ENCODE measurements around the gene HOXA11.

HOXA11 gene

DNA sequence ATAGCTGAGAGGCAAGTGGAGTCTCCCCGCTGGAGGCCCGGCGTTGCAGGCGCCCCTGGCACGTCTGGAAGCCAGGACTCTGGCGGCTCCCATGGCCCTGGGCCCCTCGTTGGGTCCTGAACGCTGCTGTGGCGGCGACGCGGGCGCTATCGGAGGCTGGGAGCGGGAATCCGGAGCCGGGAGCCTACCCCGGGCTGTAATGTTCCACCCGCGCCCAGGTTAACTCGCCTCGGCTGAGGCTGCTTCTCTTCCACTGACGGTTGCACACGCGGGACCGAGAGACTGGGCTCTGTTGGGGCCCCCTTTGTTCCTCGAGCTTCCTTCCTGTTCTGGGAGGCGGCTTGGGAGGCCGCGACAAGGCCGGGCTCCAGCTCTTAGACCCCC is 40.3 kb downstream of the HOXA11 start:
- DNase-seq, result no peak

- no peak for DNase-seq
Measured at GRCh38 chr7:27143950-27144780, 40.9 kb downstream of the HOXA11 start.

- DNase-seq, result peak; percentile 65
Measured at GRCh38 chr7:27143023-27143949, 41.7 kb downstream of the HOXA11 start, which contains the start of gene HOXA5. TSS of gene HOXA5 (minus strand) at chr7:27143681. CDS start at chr7:27143607, 74 bp downstream.

DNA sequence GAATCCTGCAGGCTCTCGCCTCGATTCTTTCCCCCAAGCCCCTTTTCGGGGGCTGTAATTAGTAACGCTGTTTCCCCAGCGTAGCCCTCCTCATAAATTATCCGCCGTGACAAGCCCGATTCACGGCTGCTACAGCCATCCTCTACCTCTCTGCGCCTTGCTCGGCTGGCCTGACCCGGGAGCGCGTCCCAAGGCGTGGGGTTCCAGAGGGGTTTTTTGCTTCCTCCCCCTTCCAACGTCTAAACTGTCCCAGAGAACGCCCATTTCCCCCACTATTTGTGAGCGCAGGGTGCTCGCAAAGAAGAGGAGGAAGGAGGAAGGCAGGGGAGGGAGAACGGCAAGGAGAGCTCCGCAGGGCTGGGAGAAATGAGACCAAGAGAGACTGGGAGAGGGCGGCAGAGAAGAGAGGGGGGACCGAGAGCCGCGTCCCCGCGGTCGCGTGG is 42.4 kb downstream of the HOXA11 start:
- no peak for DNase-seq

DNA sequence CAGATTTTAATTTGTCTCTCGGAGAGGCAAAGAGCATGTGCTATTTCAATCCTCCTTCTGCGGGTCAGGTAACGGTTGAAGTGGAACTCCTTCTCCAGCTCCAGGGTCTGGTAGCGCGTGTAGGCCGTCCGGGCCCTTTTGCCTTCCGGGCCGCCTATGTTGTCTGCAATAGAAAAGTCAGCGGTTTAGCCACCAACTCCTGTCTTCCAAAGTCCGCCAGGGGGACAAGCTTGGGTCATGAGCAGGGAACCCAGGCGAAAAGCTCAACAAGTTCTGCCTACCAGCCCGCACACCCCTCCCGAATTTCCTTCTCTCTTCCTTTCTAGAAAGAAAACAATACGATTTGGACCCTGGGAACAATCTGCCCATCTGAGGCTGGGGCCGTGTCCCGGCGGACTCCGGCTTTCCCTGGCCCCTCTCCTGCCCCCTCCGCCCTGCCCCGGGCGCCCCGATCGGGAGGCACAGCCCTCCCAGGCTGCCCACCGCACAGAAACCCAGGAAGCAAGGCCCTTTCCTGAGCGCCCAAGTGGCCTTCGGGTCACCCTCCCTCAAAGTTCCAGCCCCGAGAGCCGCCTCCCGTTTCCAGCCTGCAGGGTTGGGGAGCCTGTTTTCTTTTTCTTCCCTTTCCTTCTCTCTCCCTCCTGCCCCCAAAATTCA is 43.0 kb downstream of the HOXA11 start:
- DNase-seq, result no peak

DNA sequence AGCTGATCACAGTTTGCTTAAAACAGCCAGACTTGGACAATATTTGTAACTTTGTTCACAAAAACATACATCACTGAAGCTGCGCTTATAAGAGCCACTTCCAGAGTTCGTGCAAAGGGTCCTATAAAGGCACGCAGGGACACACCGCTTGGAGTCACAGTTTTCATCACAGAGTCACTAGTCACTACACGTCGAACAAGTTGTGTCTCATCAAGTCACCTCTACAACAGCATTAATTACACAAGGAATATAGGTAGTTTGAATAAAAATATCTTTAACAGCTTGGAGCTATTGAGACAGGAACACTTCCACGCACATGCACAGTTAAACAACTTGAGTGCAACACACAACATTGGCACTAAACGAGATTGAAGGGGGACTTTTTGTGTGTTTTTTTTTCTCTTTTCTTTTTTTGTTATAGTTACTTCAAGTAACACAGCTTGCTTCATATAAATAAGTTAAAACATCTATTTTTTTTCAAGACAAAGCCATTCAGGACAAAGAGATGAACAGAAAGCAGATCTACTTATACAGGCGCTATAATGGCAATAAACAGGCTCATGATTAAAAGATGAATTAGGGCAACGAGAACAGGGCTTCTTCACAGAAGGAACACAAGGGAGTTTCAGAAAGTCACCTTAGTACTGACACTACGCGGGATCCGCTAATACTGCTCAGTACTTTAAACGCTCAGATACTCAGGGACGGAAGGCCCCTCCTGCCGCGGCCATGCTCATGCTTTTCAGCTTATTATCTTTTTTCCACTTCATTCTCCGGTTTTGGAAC is 43.7 kb downstream of the HOXA11 start:
- no peak for DNase-seq

- no peak for DNase-seq
Measured at GRCh38 chr7:27140126-27140857, 44.7 kb downstream of the HOXA11 start.

DNA sequence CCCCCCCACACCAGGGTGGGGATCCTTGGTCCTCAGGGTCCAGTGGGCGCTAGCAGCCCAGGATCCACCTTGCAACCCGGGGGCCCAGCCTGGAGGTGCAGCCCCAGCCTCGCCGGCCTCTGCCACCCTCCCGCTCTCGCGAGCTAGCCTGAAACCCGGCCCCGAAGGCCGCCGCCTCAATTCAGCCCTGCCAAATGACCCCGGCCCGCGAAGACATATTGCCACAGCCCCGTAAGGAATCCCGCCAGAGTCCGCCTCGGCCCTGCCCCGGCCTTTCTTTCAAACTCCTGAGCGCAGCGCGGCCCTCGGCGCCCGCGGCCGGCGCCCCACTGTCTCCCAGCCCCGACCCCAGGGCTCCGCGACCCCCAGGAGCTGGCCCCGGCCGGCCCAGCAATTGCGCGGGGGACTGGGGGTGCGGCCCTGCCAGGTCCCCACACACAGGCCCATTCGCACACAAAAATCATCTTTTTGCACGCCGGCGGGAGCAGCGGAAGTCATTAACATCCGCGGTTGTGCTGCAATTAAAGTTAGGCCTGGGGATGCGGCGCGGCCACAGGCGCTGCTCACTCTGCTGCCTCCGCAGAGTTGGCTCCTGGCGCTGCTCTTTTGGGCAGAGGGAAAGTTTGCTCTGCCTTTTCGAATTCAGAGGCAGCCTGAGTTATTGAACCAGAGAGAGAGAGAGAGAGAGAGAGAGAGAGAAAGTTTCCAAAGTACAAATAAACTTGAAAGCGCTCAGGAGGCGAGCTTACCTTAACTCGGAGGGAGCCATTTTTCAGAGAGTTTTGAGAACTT is 45.5 kb downstream of the HOXA11 start:
- no peak for DNase-seq

DNA sequence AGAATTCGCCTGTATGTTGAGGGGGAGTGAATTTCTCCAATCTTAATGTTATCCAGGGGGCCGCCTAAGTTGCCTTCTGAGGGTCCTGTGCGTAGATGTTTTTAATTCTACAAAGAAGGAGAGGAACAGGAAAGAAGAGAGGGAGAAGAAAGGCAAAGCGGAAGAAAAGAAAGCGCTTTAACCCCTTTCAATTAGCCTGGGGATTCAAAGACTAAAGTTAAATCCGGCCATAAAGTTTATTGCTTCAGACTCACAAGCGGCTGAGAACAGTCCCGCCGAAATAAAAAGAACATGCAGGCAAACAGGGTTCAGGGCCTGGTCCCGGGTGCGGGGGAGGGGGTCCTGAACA is 46.1 kb downstream of the HOXA11 start:
- DNase-seq, result no peak

DNA sequence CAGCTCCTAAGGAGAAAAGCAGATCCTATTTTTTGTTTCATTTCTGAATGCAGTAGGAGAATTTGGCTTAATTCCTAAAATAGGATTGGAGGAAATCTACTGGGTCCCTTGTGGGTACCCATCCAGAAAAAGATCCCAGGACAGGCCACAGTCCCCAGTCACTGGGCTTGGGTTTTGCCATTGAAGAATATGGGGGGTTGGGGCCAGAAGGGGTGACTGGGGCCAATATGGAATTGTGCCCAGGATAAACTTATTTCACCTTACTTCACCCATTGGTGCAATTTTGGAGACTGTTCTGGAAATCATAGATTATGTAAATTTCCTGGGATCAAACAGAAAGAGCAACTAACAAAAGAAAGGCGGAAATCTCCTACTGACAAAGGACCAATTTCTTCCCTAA is 46.6 kb downstream of the HOXA11 start:
- DNase-seq, result no peak

DNA sequence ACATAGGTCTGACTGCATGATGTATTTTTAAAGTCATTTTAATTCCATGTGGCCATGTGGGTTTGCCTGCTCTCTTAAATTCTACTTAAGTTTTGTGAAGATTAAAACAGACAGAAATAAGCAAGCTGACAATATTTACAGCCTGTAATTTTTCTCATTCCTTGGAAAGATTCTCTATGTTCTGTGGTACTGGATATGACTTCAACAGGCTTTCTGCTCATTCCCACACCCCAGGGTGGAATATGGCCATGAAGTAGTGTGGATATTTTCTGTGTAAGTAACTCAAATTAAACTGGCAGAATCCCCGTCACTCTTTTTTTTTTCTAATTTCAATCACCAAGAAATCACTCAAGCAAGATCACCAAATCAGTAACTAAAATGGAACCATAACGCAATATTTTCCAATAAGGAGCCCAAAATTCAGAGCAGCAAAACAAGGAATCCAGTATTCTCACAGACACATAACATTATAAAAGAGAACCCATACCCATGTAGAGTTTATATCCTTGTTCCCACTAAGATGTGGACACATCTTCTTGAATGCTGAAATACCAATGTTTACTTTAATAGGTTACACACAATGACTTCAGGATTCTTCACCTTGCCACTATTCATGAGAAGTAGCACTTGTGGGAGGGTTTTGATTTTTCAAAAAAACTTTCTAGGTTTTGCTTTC is 47.3 kb downstream of the HOXA11 start:
- no peak for DNase-seq

DNA sequence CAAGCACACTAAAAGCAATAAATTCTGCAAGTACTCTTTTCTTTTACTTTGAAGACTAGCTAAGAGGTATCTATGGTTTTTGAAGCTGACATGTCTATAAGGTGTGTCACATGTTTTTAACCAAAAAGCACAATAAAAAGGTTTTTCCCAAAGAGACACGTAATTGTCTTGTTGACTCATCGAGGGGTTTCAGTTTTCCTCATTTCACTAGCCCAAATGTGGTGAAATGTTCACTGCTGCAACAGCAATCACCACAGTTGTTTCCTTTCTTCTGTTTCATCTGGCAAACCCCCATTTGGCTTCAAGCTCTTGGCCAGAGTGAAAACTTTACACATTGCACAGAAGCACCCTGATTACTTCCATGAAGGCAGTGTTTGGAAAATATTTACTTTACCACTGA is 50.6 kb downstream of the HOXA11 start:
- no peak for DNase-seq

DNA sequence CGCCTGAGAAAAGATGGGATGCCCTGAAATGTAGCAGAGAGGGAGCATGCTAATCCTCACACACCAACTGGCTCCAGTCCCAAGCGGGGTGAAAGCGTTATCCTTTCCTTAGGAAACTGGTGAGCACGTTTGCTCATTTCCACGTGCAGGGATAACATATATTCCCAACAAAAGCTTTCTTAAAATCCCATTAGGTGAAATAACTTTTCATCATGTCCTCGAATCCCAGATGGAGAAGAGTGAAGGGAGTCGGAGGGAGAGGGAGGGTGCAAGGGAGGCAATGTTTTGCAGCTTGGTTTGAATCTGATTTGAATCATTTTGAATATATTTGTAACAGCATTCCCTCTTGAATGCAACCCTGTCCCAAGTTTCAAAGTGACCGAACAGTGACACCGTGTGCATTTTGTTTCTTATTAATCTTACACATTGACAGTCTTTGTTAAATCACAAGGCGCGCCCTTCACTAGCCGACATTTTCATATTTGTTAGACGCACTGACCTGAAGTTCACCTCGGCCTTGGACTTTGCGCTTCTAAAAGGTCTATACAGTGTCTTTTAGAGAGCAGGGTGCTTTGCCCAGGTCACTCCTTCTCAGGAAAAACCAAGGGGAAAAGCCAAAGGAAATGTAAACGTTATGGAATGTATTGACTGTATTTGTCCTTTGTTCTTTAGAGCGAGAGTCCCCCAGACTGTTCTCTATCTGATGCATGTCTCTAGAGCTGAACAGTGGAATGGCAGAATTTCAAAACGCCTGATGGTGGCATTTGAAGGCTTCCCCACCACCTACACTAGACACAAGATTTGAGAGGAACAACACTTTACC is 51.4 kb downstream of the HOXA11 start:
- no peak for DNase-seq

DNA sequence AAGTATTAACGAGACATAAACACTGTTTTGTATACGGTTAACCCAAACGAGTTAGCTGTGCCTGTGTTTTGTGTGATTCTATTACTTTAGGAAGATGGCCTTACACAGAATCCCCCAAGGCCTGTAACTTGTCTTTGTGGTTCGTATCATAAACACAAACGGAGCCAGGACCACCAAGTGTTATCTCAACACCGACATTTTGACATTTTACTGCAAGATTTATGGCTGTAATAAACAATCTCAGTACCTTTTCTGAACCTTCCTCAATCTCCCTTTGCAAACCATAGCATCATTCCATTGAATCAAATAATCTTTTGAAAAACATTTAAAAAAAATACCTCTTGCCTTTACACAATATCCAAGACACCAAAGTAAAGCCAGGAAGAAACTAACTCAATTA is 52.1 kb downstream of the HOXA11 start:
- no peak for DNase-seq

DNA sequence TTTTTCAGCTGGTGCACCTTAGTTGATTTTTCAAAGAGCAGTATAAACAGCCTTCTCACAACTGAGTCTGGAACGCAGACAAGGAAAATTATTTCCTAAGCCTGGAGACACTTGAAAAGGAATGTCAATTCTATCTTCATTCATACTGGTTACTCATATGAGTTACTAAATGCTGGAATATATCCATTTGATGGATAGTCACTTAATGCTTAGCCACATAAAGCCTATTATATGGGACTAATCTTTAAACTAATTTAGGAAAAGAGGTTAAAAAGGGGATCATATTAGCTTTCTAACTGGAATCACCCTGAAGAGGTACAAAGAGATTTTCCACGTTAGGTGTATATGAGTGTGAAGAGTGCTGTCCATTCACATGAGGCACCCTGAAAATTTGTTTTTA is 52.8 kb downstream of the HOXA11 start:
- DNase-seq, result no peak

- DNase-seq, result no peak
Measured at GRCh38 chr7:27131390-27131819, 53.6 kb downstream of the HOXA11 start.

Measured in DMS79 treated with DMSO at 0.1 percent for 48 hours (cell line).